Panc1 (cell line): ENCODE measurements around the gene DNAJC13.

Experiments
- POLR2AphosphoS5 ChIP-seq: IDR thresholded peaks from 2 replicates; pipeline ENCODE4 v1.6.1; 2012; ENCODE audit warnings: mild to moderate bottlenecking, low read depth, low read length, moderate library complexity
- REST ChIP-seq, 2 experiments: IDR thresholded peaks; 2 replicates each; pipeline ENCODE4 v1.6.1; 2011 to 2012; ENCODE audit warnings: low read depth in 2 of 2, control low read depth in 1 of 2, low read length in 1 of 2, mild to moderate bottlenecking in 1 of 2, moderate library complexity in 1 of 2; ENCODE audit not compliant: insufficient read depth in 1 of 2
- SIN3A ChIP-seq: IDR thresholded peaks from 2 replicates; pipeline ENCODE4 v1.6.1; 2012; ENCODE audit warnings: low read depth, mild to moderate bottlenecking, low read length, moderate library complexity, borderline replicate concordance; ENCODE audit not compliant: insufficient read depth
- TCF7L2 ChIP-seq: IDR thresholded peaks from 2 replicates; pipeline ENCODE4 v1.6.1; 2011; ENCODE audit warnings: mild to moderate bottlenecking, low read depth, low read length, inconsistent platforms
- TF ChIP-seq, protein P1 (sequence below): fragments of 450-650 bp; IDR thresholded peaks from 2 replicates; pipeline ENCODE4 v1.5.1; 2017; ENCODE audit warnings: mild to moderate bottlenecking

- TF ChIP-seq, protein P1, sequence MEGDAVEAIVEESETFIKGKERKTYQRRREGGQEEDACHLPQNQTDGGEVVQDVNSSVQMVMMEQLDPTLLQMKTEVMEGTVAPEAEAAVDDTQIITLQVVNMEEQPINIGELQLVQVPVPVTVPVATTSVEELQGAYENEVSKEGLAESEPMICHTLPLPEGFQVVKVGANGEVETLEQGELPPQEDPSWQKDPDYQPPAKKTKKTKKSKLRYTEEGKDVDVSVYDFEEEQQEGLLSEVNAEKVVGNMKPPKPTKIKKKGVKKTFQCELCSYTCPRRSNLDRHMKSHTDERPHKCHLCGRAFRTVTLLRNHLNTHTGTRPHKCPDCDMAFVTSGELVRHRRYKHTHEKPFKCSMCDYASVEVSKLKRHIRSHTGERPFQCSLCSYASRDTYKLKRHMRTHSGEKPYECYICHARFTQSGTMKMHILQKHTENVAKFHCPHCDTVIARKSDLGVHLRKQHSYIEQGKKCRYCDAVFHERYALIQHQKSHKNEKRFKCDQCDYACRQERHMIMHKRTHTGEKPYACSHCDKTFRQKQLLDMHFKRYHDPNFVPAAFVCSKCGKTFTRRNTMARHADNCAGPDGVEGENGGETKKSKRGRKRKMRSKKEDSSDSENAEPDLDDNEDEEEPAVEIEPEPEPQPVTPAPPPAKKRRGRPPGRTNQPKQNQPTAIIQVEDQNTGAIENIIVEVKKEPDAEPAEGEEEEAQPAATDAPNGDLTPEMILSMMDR: no peak
- no peak for TF ChIP-seq SIN3A
- TF ChIP-seq POLR2AphosphoS5: no peak
- TF ChIP-seq TCF7L2: no peak
- TF ChIP-seq REST (IDR thresholded peaks at IDR 0.05; ENCODE audit: insufficient read depth in 1 of 2, low read depth in 2 of 2, low read length in 1 of 2): no peak
Observed at GRCh38 chr3:132404276-132404675, 13.0 kb upstream of the DNAJC13 start.
